ENCODE results near the gene ZEB2.
A peak's percentile ranks its signal among the peaks of the same experiment; 100 is the strongest.

ZEB2 gene

GRCh38 chr2:144470816-144471215 lies 49.1 kb downstream of the ZEB2 start:
- DNase-seq (ENCODE audit: low spot score): no peak

DNA sequence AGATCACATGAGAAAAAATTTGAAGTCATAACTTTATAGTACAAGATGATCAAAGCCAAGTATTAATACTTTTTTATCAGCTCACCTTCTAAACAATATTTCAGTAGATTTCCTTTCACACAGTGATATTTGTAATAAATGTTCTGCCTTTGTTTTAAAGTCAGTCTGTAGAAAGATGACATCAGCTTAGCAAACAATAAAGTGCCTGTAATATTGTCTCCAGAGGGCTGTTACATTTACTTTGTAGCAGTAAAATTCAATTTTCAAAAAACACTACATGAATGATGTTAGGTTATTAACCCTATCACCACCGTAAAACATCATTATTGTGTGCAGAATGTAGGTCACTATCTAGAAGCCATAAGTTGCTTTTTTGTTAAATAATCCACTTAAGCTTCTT lies 49.6 kb downstream of the ZEB2 start:
- no peak for DNase-seq (ENCODE audit: low spot score)

- no peak for DNase-seq (ENCODE audit: low spot score)
These were observed 50.1 kb downstream of the ZEB2 start for GRCh38 chr2:144469798-144470197.

DNA sequence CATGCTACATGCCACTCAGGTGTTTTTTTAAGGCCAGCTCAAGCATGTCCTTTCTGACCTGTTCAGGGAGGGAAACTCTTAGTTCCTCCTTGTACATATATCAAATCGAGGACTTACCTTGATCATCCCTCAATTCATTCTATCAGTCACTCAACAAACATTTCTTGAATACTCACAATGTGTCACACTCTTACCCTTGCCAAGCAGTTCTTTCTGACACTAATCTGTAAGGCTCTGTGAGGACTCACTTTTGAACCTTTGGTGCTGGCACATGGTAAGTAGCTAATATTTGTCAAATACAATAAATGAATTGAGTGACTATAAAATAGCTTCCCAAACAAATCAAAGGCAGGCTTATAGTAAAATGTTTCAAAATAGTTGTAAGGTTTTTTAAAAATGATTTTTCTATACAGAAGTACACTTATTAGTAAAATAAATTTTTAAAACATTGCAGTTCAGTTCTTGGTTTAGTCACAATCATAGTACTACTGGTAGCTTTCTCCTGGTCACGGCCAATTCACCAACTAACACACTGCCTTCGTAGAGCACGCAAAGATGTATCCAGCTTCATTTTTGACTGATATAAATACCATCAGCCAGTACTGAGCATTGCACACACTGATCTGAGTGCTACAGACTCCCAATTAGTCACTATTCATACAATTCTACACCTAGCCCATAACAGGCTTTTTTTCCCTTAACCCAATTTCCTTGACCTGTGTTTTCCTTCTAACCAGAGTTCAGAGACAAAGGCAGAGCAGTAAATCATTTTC lies 50.9 kb downstream of the ZEB2 start:
- no peak for DNase-seq (ENCODE audit: low spot score)

GRCh38 chr2:144467502-144468137 lies 52.3 kb downstream of the ZEB2 start:
- no peak for DNase-seq (ENCODE audit: low spot score)

GRCh38 chr2:144466637-144467036 lies 53.3 kb downstream of the ZEB2 start:
- no peak for DNase-seq (ENCODE audit: low spot score)

- no peak for DNase-seq (ENCODE audit: low spot score)
These were observed 54.2 kb downstream of the ZEB2 start for GRCh38 chr2:144465749-144466148.

DNA sequence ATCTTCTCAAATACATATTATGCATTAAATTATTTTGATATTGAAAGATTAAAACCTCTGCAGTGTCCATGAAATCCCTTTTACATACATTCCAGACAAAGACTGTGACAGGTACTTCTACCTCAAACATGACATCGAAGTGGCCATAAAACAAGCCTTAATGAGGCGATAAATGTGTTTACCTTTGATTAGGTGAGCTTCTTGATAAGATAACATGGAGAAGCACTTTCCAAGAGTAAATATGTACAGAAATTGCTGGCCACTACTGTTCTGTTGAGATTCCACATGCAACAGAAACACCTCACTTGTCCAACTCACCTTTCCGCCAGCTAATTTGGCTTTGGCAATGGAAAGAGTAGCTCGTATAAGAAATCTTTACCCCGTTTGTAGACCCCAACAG lies 55.2 kb downstream of the ZEB2 start:
- DNase-seq (ENCODE audit: low spot score): no peak

DNA sequence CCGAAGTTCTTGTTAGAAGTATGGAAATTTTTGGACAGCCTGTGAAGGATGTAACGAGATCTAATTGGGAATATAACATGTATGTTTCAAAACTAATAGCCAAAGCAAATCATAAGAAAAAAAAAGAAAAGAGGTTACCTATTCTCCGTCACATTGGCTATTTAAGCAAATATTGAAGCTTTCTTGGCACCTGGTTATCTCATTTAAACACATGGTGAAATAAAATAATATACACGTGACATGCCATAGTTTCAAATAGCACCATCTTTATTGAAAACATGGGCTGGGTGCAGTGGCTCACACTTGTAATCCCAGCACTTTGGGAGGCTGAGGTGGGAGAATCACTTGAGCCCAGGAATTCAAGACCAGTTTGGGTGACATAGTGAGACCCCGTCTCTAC lies 56.7 kb downstream of the ZEB2 start:
- DNase-seq (ENCODE audit: low spot score): no peak

DNA sequence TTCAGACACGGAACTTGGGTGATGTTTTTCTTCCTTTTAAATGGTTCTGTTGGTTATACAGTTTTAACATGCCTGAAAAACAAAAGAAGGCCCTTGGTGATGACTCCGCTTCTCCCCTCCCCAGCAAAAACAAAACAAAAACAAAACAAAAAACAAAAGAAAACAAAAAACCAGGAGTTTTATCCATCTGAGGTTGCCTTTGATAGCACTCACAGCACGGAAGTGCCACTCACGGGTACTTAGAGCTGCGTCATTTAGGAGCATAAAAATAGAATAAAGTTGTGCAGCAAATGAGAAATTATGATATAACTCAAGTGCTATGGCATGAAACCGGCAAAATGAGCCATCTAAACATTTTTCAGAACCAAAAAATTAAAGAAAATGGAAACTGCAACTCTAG lies 57.7 kb downstream of the ZEB2 start:
- no peak for DNase-seq (ENCODE audit: low spot score)

DNA sequence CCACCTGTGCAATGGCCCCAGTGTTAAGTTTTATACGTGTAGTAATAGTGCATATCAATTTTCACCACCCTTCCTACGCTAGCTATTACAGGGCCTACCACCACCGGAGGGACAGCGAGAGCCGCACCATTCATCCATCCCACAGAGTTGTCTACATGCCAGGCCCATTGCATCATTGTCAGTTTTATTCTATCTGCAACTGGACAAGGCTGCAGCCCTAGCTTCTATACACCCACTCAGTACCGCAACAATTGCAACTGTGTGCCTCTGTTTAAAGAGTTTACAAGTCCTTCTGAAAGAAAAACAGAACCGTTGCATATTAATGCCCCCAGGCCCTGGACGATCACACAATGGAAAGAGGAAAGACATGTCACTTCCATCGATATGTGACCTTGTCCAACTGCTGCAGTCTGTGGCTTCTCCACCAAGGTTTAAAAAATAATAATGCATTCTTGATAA lies 58.6 kb downstream of the ZEB2 start:
- peak; percentile 48 for DNase-seq (ENCODE audit: low spot score)

GRCh38 chr2:144460727-144461307 lies 59.1 kb downstream of the ZEB2 start:
- DNase-seq (ENCODE audit: low spot score): no peak

DNA sequence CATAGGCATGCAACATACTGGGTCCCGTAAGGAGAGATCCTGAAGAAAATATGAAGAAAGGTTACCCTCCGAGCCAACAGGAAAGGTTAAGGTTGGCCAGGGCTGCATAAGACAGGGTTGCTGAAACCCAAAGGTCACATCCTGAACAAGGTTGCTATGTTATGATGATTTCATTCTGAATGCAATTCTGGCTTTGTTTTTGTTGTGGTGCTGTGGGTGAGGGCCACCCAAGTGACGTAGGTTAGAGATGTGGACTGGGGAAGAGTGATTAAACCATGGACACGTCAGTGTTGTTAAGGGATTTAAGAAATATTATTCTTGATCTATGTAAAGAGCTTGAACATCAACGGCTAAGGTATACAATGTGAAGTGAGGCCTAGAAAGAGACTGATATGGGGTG lies 60.0 kb downstream of the ZEB2 start:
- peak; percentile 67 for DNase-seq (ENCODE audit: low spot score)

DNA sequence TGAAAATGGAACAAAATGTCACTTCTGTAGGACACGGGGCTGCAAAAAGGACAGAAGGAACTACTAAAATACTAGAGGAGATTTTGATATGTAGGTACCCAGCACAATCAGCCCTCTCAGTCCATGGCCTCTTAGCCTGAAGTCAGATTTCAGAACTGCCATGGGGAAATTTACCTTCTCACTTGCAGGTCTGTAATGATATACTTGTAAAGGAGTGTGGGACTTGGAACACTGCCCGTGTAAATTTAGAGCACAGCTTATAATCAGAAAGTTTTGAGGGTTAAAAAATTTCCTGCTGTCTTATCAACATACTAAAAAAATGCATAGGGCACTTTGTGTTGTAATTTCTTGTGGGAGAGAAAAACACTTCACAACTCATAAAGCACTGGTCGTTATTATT lies 60.6 kb downstream of the ZEB2 start:
- DNase-seq (ENCODE audit: low spot score): no peak

DNA sequence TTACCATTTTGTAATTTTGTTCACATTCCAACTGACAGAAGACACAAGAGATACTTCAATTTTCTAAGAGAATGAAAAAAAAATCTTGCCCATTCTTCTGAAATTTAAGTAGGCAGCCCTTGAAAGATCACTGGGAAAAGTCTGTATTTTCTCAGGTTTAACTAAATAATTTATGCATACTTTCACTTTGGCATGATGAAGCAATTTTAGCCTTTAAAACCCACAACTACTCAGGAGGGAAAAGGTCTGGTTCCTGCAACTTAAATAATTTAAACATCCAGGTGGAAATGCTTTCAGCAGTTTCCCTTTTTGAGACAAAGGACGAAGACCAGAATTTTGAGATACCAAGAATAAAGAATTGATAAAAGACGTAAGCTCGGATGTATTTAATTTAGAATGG lies 61.4 kb downstream of the ZEB2 start:
- no peak for DNase-seq (ENCODE audit: low spot score)

- DNase-seq (ENCODE audit: low spot score): peak; percentile 83
These were observed 63.2 kb downstream of the ZEB2 start for GRCh38 chr2:144456680-144457079.

DNA sequence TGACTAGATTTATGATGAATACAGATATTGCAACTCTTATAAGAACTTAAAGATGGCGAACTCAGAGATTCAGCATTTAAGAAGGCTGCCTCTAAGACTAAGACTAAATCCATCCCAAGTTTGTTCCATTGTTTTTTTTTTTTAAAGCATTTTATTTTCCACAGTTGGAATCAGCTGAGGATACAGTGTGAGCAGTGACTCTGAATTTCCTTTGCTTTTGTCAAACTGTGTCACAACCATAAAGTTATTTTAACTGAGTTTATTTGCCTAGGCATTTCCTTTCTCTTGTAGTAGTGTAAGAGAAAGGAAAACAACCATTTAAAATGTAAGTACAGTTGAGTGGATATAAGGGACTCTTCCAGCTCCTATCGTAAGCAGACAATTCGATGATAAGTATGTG lies 63.9 kb downstream of the ZEB2 start:
- DNase-seq (ENCODE audit: low spot score): no peak

GRCh38 chr2:144454466-144455287 lies 65.2 kb downstream of the ZEB2 start:
- no peak for DNase-seq (ENCODE audit: low spot score)

GRCh38 chr2:144453486-144454158 lies 66.3 kb downstream of the ZEB2 start:
- peak; percentile 24 for DNase-seq (ENCODE audit: low spot score)

GRCh38 chr2:144452989-144453336 lies 67.0 kb downstream of the ZEB2 start:
- no peak for DNase-seq (ENCODE audit: low spot score)

DNA sequence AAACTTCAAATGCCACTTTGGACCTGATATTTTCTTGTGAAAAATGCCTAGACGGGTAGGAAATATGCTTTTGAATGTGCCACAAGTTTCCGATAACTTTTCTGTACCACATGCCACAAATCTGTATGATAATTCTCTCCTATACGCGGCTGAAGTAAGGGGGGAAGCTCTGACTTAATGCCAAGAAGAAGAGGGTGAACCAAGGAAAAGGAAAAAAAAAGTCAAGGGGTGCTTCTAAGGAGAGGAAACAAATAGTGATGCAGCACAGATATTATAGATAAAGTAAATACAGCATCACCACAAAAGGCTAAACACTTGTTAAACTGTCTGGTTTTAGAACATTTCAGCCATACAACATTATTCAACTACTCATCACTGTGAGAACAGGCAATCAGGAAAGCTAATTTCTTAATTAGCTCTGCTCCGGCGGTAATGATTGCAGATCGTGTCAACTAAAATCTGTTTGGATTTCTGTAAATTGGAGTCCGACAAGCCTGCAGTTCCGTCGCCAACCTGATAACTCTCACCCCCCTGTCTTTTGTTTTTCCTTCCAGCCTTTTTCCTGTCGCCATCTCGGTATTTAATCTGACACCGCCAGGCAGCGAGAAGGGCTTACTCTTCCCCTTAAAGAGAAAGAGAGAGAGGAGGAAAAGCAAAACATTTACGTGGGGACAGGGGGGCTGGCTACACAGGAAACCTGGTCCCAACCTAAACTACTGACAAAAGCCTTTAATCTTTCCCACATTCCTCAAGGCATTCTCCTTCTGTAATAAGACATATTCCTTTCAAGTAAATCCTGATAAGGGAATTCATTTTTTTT lies 67.5 kb downstream of the ZEB2 start:
- peak; percentile 50 for DNase-seq (ENCODE audit: low spot score)
